Keratinocyte (primary cell): ENCODE results near the gene GAGE10.
"Not testable (repeated sequence)": the region's sequence is repeated elsewhere in the genome, so short reads cannot be mapped to it uniquely, and the experiment has no call there.

Source experiments
- EZH2 ChIP-seq: IDR thresholded peaks from one replicate; pipeline ENCODE4 v1.6.1; 2012; ENCODE audit warnings: inconsistent platforms, mild to moderate bottlenecking, low read length, moderate library complexity
- TF ChIP-seq, protein P1 (sequence below), 3 experiments: IDR thresholded peaks in 1 of 3; conservative IDR thresholded peaks in 1 of 3; optimal IDR thresholded peaks in 1 of 3; 2 replicates in 2 of 3; 3 replicates in 1 of 3; pipeline versions ENCODE3 to v1.5.1; 2011; ENCODE audit warnings: low read length in 3 of 3, mild to moderate bottlenecking in 3 of 3, moderate library complexity in 2 of 3, control low read depth in 1 of 3, inconsistent platforms in 1 of 3; ENCODE audit not compliant: insufficient read depth in 2 of 3; ENCODE audit errors: extremely low read depth in 1 of 3

GRCh38 chrX:49345402-49345801, 42.0 kb downstream of the GAGE10 start:
- TF ChIP-seq, protein P1, sequence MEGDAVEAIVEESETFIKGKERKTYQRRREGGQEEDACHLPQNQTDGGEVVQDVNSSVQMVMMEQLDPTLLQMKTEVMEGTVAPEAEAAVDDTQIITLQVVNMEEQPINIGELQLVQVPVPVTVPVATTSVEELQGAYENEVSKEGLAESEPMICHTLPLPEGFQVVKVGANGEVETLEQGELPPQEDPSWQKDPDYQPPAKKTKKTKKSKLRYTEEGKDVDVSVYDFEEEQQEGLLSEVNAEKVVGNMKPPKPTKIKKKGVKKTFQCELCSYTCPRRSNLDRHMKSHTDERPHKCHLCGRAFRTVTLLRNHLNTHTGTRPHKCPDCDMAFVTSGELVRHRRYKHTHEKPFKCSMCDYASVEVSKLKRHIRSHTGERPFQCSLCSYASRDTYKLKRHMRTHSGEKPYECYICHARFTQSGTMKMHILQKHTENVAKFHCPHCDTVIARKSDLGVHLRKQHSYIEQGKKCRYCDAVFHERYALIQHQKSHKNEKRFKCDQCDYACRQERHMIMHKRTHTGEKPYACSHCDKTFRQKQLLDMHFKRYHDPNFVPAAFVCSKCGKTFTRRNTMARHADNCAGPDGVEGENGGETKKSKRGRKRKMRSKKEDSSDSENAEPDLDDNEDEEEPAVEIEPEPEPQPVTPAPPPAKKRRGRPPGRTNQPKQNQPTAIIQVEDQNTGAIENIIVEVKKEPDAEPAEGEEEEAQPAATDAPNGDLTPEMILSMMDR (optimal IDR thresholded peaks at IDR 0.05 in 1 of 3, IDR thresholded peaks at IDR 0.05 in 1 of 3, conservative IDR thresholded peaks at IDR 0.05 in 1 of 3; ENCODE audit: extremely low read depth in 1 of 3, insufficient read depth in 2 of 3, low read length in 3 of 3), result not testable (repeated sequence)
- TF ChIP-seq EZH2, result not testable (repeated sequence)
